Neural progenitor cell (in vitro differentiated cells): ENCODE data around the gene SGTA. TPM values are rescaled to one million over a fixed set of nuclear protein-coding genes. Genes with fewer than 3 reads are reported as not detected.

ENCODE experiments used
- DNase-seq: peaks from one replicate; pipeline ENCODE4 v3.0.0-alpha.2; 2016; ENCODE audit warnings: low spot score
- H2AFZ ChIP-seq: fragments of 200-600 bp; sonication (generic); replicated peaks from 2 replicates; pipeline ENCODE4 v1.6.1; 2016; ENCODE audit warnings: antibody characterized with exemption
- H3F3A ChIP-seq: fragments of 200-600 bp; sonication (generic); 2 replicates; pipeline ENCODE4 v1.6.1; 2016; ENCODE audit warnings: antibody characterized with exemption, low read depth
- H3K27ac ChIP-seq: fragments of 200-600 bp; sonication (generic); 2 replicates; pipeline ENCODE4 v1.5.1; 2016; ENCODE audit warnings: mild to moderate bottlenecking
- H3K27me3 ChIP-seq: fragments of 200-600 bp; sonication (generic); 2 replicates; pipeline ENCODE4 v1.6.1; 2016; ENCODE audit warnings: mild to moderate bottlenecking, moderate library complexity
- H3K36me3 ChIP-seq: fragments of 200-600 bp; sonication (generic); 2 replicates; pipeline ENCODE4 v1.5.1; 2016
- H3K4me1 ChIP-seq: fragments of 200-600 bp; sonication (generic); 2 replicates; pipeline ENCODE4 v1.6.1; 2016; ENCODE audit warnings: mixed run types
- H3K4me2 ChIP-seq: fragments of 200-600 bp; sonication (generic); 2 replicates; pipeline ENCODE4 v1.6.1; 2016
- H3K4me3 ChIP-seq: fragments of 200-600 bp; sonication (generic); 2 replicates; pipeline ENCODE4 v1.5.1; 2016
- H3K79me2 ChIP-seq: fragments of 200-600 bp; sonication (generic); 2 replicates; pipeline ENCODE4 v1.6.1; 2016; ENCODE audit warnings: low read depth
- H3K9ac ChIP-seq: fragments of 200-600 bp; sonication (generic); 2 replicates; pipeline ENCODE4 v1.6.1; 2016
- H3K9me3 ChIP-seq: fragments of 200-600 bp; sonication (generic); 2 replicates; pipeline ENCODE4 v1.5.1; 2016; ENCODE audit warnings: low read depth
- H4K20me1 ChIP-seq: fragments of 200-600 bp; sonication (generic); 2 replicates; pipeline ENCODE4 v1.6.1; 2016; ENCODE audit warnings: low read depth
- H3K27ac Mint-ChIP-seq: 3 replicates; pipeline ENCODE4 v1.8.0; 2021; ENCODE audit warnings: mixed read lengths
- H3K27me3 Mint-ChIP-seq: 2 replicates; pipeline ENCODE4 v1.8.0; 2022; ENCODE audit warnings: low read depth, mild to moderate bottlenecking, inconsistent platforms, moderate library complexity, mixed read lengths; ENCODE audit not compliant: insufficient read depth
- H3K36me3 Mint-ChIP-seq: 3 replicates; pipeline ENCODE4 v1.8.0; 2021; ENCODE audit warnings: mixed read lengths
- H3K4me1 Mint-ChIP-seq: 3 replicates; pipeline ENCODE4 v1.8.0; 2021; ENCODE audit warnings: mixed read lengths
- H3K4me3 Mint-ChIP-seq: 3 replicates; pipeline ENCODE4 v1.8.0; 2021; ENCODE audit warnings: mild to moderate bottlenecking, moderate library complexity, mixed read lengths
- H3K9me3 Mint-ChIP-seq: 3 replicates; pipeline ENCODE4 v1.8.0; 2020; ENCODE audit warnings: mixed read lengths
- EZH2 ChIP-seq: fragments of 200-600 bp; sonication (generic); IDR thresholded peaks from 2 replicates; pipeline ENCODE4 v1.6.1; 2017; ENCODE audit warnings: antibody characterized with exemption, mild to moderate bottlenecking, moderate library complexity
- EZH2phosphoT487 ChIP-seq: fragments of 200-600 bp; sonication (generic); IDR thresholded peaks from 2 replicates; pipeline ENCODE4 v1.6.1; 2017; ENCODE audit warnings: antibody characterized with exemption
- total RNA-seq: library from RNA; depleted of rRNA; stranded (reverse); fragments of >200 nt; gene quantifications from 2 replicates; pipeline ENCODE4 v1.2.3, GENCODE V29; 2015; ENCODE audit warnings: low replicate concordance
- TF ChIP-seq, protein P1 (sequence below): fragments of 200-600 bp; sonication (generic); IDR thresholded peaks from 2 replicates; pipeline ENCODE4 v1.5.1; 2017; ENCODE audit warnings: antibody characterized with exemption, mild to moderate bottlenecking

SGTA gene, protein sequence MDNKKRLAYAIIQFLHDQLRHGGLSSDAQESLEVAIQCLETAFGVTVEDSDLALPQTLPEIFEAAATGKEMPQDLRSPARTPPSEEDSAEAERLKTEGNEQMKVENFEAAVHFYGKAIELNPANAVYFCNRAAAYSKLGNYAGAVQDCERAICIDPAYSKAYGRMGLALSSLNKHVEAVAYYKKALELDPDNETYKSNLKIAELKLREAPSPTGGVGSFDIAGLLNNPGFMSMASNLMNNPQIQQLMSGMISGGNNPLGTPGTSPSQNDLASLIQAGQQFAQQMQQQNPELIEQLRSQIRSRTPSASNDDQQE
- 30.9 and 75.4 TPM in 2 replicates for total RNA-seq

- Mint-ChIP-seq H3K9me3 (no peaks in the 10 kb centered on the region), H3K27me3 (peaks cover 5% of the 10 kb centered on the region), H3K36me3 (peaks cover 6% of the 10 kb centered on the region), H3K27ac (peak within 1 kb of the TSS; percentile 79), H3K4me1 (peaks cover 46% of the 10 kb centered on the region), H3K4me3 (peak within 1 kb of the TSS; percentile 94)
- H3K4me1 ChIP-seq, result peaks cover 7% of the 10 kb centered on the region
- H3K9ac ChIP-seq, result peak within 1 kb of the TSS; percentile 77
- H3K36me3 ChIP-seq, result no peaks in the 10 kb centered on the region
- H3K79me2 ChIP-seq, result peaks cover 77% of the 10 kb centered on the region
- H3K4me2 ChIP-seq, result peak within 1 kb of the TSS; percentile 89
- TF ChIP-seq EZH2 (no peak), EZH2phosphoT487 (no peak)
- TF ChIP-seq, protein P1, sequence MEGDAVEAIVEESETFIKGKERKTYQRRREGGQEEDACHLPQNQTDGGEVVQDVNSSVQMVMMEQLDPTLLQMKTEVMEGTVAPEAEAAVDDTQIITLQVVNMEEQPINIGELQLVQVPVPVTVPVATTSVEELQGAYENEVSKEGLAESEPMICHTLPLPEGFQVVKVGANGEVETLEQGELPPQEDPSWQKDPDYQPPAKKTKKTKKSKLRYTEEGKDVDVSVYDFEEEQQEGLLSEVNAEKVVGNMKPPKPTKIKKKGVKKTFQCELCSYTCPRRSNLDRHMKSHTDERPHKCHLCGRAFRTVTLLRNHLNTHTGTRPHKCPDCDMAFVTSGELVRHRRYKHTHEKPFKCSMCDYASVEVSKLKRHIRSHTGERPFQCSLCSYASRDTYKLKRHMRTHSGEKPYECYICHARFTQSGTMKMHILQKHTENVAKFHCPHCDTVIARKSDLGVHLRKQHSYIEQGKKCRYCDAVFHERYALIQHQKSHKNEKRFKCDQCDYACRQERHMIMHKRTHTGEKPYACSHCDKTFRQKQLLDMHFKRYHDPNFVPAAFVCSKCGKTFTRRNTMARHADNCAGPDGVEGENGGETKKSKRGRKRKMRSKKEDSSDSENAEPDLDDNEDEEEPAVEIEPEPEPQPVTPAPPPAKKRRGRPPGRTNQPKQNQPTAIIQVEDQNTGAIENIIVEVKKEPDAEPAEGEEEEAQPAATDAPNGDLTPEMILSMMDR, result peak; percentile 38
- H4K20me1 ChIP-seq, result peaks cover 65% of the 10 kb centered on the region
- no peak within 1 kb of the TSS for H3K27ac ChIP-seq
- H3K27me3 ChIP-seq, result no peaks in the 10 kb centered on the region
- H3K9me3 ChIP-seq, result no peaks in the 10 kb centered on the region
- H3K4me3 ChIP-seq, result peak within 1 kb of the TSS; percentile 76
- peak; percentile 99 for DNase-seq
- H3F3A ChIP-seq, result peaks cover 17% of the 10 kb centered on the region
- no peak within 1 kb of the TSS for H2AFZ ChIP-seq
These were observed at the start of gene SGTA for GRCh38 chr19:2782936-2783780. Gene SGTA (minus strand): TSS chr19:2783273. CDS start chr19:2769068, 14,205 bp downstream.

GRCh38 chr19:2827840-2828489, 44.9 kb upstream of the SGTA start:
- H3K9me3 ChIP-seq, result peaks cover 10% of the 10 kb centered on the region
- H3K9me3 Mint-ChIP-seq, result peaks cover 56% of the 10 kb centered on the region
- H3K9ac ChIP-seq, result no peak overlapping the region
- H3K79me2 ChIP-seq, result no peaks in the 10 kb centered on the region
- H3K4me2 ChIP-seq, result no peak overlapping the region
- peaks cover 6% of the 10 kb centered on the region for H3K27me3 Mint-ChIP-seq
- H3K36me3 Mint-ChIP-seq, result peaks cover 64% of the 10 kb centered on the region
- no peaks in the 10 kb centered on the region for H4K20me1 ChIP-seq
- no peak for TF ChIP-seq EZH2
- TF ChIP-seq, protein P1, result no peak
- TF ChIP-seq EZH2phosphoT487, result no peak
- no peaks in the 10 kb centered on the region for H3F3A ChIP-seq
- no peak overlapping the region for H3K27ac ChIP-seq
- no peak overlapping the region for H3K27ac Mint-ChIP-seq
- H3K36me3 ChIP-seq, result peaks cover 8% of the 10 kb centered on the region
- H3K4me1 Mint-ChIP-seq, result no peaks in the 10 kb centered on the region
- H3K4me3 ChIP-seq, result no peak overlapping the region
- H3K27me3 ChIP-seq, result no peaks in the 10 kb centered on the region
- H2AFZ ChIP-seq, result no peak overlapping the region
- no peak for DNase-seq
- no peaks in the 10 kb centered on the region for H3K4me1 ChIP-seq
- peak overlapping the region; percentile 25 for H3K4me3 Mint-ChIP-seq

GRCh38 chr19:2827022-2827421, 43.9 kb upstream of the SGTA start:
- no peaks in the 10 kb centered on the region for H4K20me1 ChIP-seq
- TF ChIP-seq EZH2phosphoT487 (no peak), EZH2 (no peak)
- TF ChIP-seq, protein P1, result no peak
- Mint-ChIP-seq H3K4me3 (no peak overlapping the region), H3K27ac (no peak overlapping the region), H3K9me3 (peaks cover 46% of the 10 kb centered on the region), H3K4me1 (no peaks in the 10 kb centered on the region), H3K36me3 (peaks cover 56% of the 10 kb centered on the region), H3K27me3 (peaks cover 2% of the 10 kb centered on the region)
- H2AFZ ChIP-seq, result no peak overlapping the region
- H3K79me2 ChIP-seq, result no peaks in the 10 kb centered on the region
- H3K4me1 ChIP-seq, result no peaks in the 10 kb centered on the region
- no peak overlapping the region for H3K4me2 ChIP-seq
- H3K9me3 ChIP-seq, result peaks cover 3% of the 10 kb centered on the region
- H3F3A ChIP-seq, result no peaks in the 10 kb centered on the region
- H3K36me3 ChIP-seq, result no peaks in the 10 kb centered on the region
- H3K27me3 ChIP-seq, result no peaks in the 10 kb centered on the region
- no peak for DNase-seq
- no peak overlapping the region for H3K27ac ChIP-seq
- H3K4me3 ChIP-seq, result no peak overlapping the region
- H3K9ac ChIP-seq, result no peak overlapping the region
